GF-D8 (cell line): ENCODE results near the gene INSC.

ENCODE experiments used
- DNase-seq: peaks from one replicate; lab custom pipeline; 2025; lab: John Stamatoyannopoulos, UW

INSC gene

GRCh38 chr11:15288863-15289262 is 174.1 kb downstream of the INSC start:
- no peak for DNase-seq

GRCh38 chr11:15289723-15290122 is 175.0 kb downstream of the INSC start:
- DNase-seq, result no peak

- DNase-seq, result no peak
These were observed 177.2 kb downstream of the INSC start for GRCh38 chr11:15291885-15292284.

- no peak for DNase-seq
These were observed 179.4 kb downstream of the INSC start for GRCh38 chr11:15293975-15294620.

GRCh38 chr11:15295695-15296094 is 181.0 kb downstream of the INSC start:
- DNase-seq, result no peak
